MM.1S (cell line): ENCODE data around the gene SIGLEC6.

Experiments used
- DNase-seq: peaks from one replicate; pipeline ENCODE4 v3.0.0-alpha.2; 2015
- H2AFZ ChIP-seq: fragments of 300-600 bp; sonication (generic); 2 replicates; pipeline ENCODE4 v1.6.0; 2016; ENCODE audit warnings: antibody characterized with exemption, low read length
- H3F3A ChIP-seq: fragments of 300-600 bp; sonication (generic); 2 replicates; pipeline ENCODE4 v1.6.1; 2016; ENCODE audit warnings: mild to moderate bottlenecking, antibody characterized with exemption, low read length, moderate library complexity, mixed read lengths; ENCODE audit not compliant: insufficient read depth
- H3K27ac ChIP-seq: fragments of 300-600 bp; sonication (generic); 2 replicates; pipeline ENCODE4 v1.5.1; 2016; ENCODE audit warnings: mild to moderate bottlenecking, low read length
- H3K27me3 ChIP-seq: fragments of 300-600 bp; sonication (generic); replicated peaks from 2 replicates; pipeline ENCODE4 v1.6.0; 2016; ENCODE audit warnings: low read length; ENCODE audit not compliant: insufficient read depth
- H3K36me3 ChIP-seq: fragments of 300-600 bp; sonication (generic); replicated peaks from 2 replicates; pipeline ENCODE4 v1.6.1; 2016; ENCODE audit warnings: mild to moderate bottlenecking, low read length, mixed read lengths; ENCODE audit not compliant: insufficient read depth
- H3K4me1 ChIP-seq: fragments of 300-600 bp; sonication (generic); 2 replicates; pipeline ENCODE4 v1.6.1; 2016; ENCODE audit warnings: low read length, mixed read lengths
- H3K4me2 ChIP-seq: fragments of 300-600 bp; sonication (generic); 2 replicates; pipeline ENCODE4 v1.6.0; 2016; ENCODE audit warnings: low read depth, low read length
- H3K4me3 ChIP-seq: fragments of 300-600 bp; sonication (generic); 2 replicates; pipeline ENCODE4 v1.5.1; 2016; ENCODE audit warnings: low read length, mixed read lengths
- H3K79me2 ChIP-seq: fragments of 300-600 bp; sonication (generic); 2 replicates; pipeline ENCODE4 v1.6.1; 2016; ENCODE audit warnings: mixed run types, low read length, mixed read lengths
- H3K9ac ChIP-seq: fragments of 300-600 bp; sonication (generic); 2 replicates; pipeline ENCODE4 v1.6.1; 2016; ENCODE audit warnings: low read length, mixed read lengths
- H3K9me2 ChIP-seq: fragments of 300-600 bp; sonication (generic); replicated peaks from 2 replicates; pipeline ENCODE4 v1.6.1; 2016; ENCODE audit warnings: mild to moderate bottlenecking, low read length, mixed read lengths; ENCODE audit not compliant: insufficient read depth
- H3K9me3 ChIP-seq: fragments of 300-600 bp; sonication (generic); replicated peaks from 2 replicates; pipeline ENCODE4 v1.6.1; 2016; ENCODE audit warnings: mild to moderate bottlenecking, low read length, mixed read lengths; ENCODE audit not compliant: insufficient read depth
- H4K20me1 ChIP-seq: fragments of 300-600 bp; sonication (generic); 2 replicates; pipeline ENCODE4 v1.6.1; 2016; ENCODE audit warnings: mild to moderate bottlenecking, low read length, moderate library complexity, mixed read lengths; ENCODE audit not compliant: insufficient read depth
- CTCF ChIP-seq: fragments of 300-600 bp; sonication (generic); IDR thresholded peaks from 2 replicates; pipeline ENCODE4 v1.5.1; 2016; ENCODE audit warnings: antibody characterized with exemption, low read length, mixed read lengths
- EZH2 ChIP-seq: fragments of 300-600 bp; sonication (generic); optimal IDR thresholded peaks from 2 replicates; pipeline ENCODE3; 2017; ENCODE audit warnings: low read depth, mild to moderate bottlenecking, antibody characterized with exemption, low read length, mixed read lengths
- EZH2phosphoT487 ChIP-seq: fragments of 300-600 bp; sonication (generic); IDR thresholded peaks from 2 replicates; pipeline ENCODE4 v1.6.1; 2018; ENCODE audit warnings: antibody characterized with exemption, low read length

The SIGLEC6 gene

GRCh38 chr19:51469629-51470028, 61.8 kb downstream of the SIGLEC6 start:
- Histone ChIP-seq H3K9me2 (no peaks in the 10 kb centered on the region), H3F3A (no peaks in the 10 kb centered on the region), H3K4me1 (no peaks in the 10 kb centered on the region), H3K9me3 (no peaks in the 10 kb centered on the region), H3K27me3 (0 out of 2 replicates have a peak, but pooled peaks cover 3% of the 10 kb centered on the region), H3K9ac (no peak overlapping the region), H3K4me3 (no peak overlapping the region), H3K27ac (no peak overlapping the region), H4K20me1 (no peaks in the 10 kb centered on the region), H3K79me2 (no peaks in the 10 kb centered on the region), H2AFZ (no peak overlapping the region), H3K36me3 (no peaks in the 10 kb centered on the region), H3K4me2 (no peak overlapping the region)
- no peak for DNase-seq
- TF ChIP-seq CTCF = no peak
- TF ChIP-seq EZH2phosphoT487 = no peak
- no peak for TF ChIP-seq EZH2

- H3K36me3 ChIP-seq = no peaks in the 10 kb centered on the region
- no peaks in the 10 kb centered on the region for H3K9me2 ChIP-seq
- DNase-seq = no peak
- no peaks in the 10 kb centered on the region for H3K79me2 ChIP-seq
- no peak overlapping the region for H2AFZ ChIP-seq
- no peak overlapping the region for H3K27ac ChIP-seq
- H3K9me3 ChIP-seq = no peaks in the 10 kb centered on the region
- no peaks in the 10 kb centered on the region for H3K4me1 ChIP-seq
- H3F3A ChIP-seq = no peaks in the 10 kb centered on the region
- TF ChIP-seq EZH2phosphoT487 (no peak), CTCF (no peak), EZH2 (no peak)
- 0 out of 2 replicates have a peak, but pooled peaks cover 3% of the 10 kb centered on the region for H3K27me3 ChIP-seq
- H3K9ac ChIP-seq = no peak overlapping the region
- no peak overlapping the region for H3K4me2 ChIP-seq
- H4K20me1 ChIP-seq = no peaks in the 10 kb centered on the region
- H3K4me3 ChIP-seq = no peak overlapping the region
Measured at GRCh38 chr19:51469162-51469561, 62.3 kb downstream of the SIGLEC6 start.

GRCh38 chr19:51468545-51468920, 62.9 kb downstream of the SIGLEC6 start:
- Histone ChIP-seq H3K9me2 (no peaks in the 10 kb centered on the region), H3K79me2 (no peaks in the 10 kb centered on the region), H3K27me3 (0 out of 2 replicates have a peak, but pooled peaks cover 3% of the 10 kb centered on the region), H3K27ac (no peak overlapping the region), H3K9me3 (no peaks in the 10 kb centered on the region), H2AFZ (no peak overlapping the region), H3K4me2 (no peak overlapping the region), H3F3A (no peaks in the 10 kb centered on the region), H3K4me1 (no peaks in the 10 kb centered on the region), H3K9ac (no peak overlapping the region), H3K36me3 (no peaks in the 10 kb centered on the region), H4K20me1 (no peaks in the 10 kb centered on the region), H3K4me3 (no peak overlapping the region)
- TF ChIP-seq CTCF = no peak
- no peak for TF ChIP-seq EZH2
- TF ChIP-seq EZH2phosphoT487 = no peak
- no peak for DNase-seq
